Measurements from ENCODE around the gene CDH26.

Gene CDH26

DNA sequence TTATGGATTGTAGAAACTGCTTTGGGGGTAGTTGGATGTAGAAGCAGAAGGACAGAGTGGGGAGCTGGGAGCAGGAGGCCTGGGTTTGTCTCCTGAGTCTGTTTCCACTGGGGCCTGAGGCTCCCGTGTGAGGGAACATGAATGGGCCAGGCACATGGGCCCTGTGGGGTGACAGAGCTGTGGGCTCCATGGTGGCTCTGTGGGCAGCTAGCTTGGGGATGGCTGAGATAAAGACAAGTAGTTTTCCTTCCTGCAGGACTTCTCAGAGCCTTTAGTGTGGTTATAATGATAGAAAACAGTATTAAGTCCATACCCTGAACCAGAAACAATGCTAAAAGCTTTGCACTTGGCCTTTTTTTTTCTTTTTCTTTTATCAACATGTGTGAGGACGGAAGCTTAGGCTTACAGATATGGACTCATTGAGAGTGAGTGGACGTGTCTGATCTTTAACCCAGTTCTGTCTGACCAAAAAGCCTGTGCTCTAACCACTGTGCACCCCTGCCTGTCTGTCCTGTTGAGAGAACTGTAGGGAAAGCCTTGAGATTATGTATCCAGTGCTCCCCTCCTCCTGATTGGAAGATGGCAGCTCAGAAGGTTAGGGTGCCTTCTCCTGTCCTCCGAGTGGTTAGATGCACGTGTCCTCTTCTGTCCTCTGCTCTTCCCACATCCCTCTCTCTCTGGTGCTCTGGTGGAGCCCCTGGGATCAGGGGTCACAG lies 98.3 kb downstream of the CDH26 start:
- no peak overlapping the region for H3K4me3 ChIP-seq (ENCODE audit: low read length)
- DNase-seq (ENCODE audit: low read depth) = no peak
- TF ChIP-seq, protein P1, sequence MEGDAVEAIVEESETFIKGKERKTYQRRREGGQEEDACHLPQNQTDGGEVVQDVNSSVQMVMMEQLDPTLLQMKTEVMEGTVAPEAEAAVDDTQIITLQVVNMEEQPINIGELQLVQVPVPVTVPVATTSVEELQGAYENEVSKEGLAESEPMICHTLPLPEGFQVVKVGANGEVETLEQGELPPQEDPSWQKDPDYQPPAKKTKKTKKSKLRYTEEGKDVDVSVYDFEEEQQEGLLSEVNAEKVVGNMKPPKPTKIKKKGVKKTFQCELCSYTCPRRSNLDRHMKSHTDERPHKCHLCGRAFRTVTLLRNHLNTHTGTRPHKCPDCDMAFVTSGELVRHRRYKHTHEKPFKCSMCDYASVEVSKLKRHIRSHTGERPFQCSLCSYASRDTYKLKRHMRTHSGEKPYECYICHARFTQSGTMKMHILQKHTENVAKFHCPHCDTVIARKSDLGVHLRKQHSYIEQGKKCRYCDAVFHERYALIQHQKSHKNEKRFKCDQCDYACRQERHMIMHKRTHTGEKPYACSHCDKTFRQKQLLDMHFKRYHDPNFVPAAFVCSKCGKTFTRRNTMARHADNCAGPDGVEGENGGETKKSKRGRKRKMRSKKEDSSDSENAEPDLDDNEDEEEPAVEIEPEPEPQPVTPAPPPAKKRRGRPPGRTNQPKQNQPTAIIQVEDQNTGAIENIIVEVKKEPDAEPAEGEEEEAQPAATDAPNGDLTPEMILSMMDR (conservative IDR thresholded peaks at IDR 0.05; ENCODE audit: low read length) = no peak

DNA sequence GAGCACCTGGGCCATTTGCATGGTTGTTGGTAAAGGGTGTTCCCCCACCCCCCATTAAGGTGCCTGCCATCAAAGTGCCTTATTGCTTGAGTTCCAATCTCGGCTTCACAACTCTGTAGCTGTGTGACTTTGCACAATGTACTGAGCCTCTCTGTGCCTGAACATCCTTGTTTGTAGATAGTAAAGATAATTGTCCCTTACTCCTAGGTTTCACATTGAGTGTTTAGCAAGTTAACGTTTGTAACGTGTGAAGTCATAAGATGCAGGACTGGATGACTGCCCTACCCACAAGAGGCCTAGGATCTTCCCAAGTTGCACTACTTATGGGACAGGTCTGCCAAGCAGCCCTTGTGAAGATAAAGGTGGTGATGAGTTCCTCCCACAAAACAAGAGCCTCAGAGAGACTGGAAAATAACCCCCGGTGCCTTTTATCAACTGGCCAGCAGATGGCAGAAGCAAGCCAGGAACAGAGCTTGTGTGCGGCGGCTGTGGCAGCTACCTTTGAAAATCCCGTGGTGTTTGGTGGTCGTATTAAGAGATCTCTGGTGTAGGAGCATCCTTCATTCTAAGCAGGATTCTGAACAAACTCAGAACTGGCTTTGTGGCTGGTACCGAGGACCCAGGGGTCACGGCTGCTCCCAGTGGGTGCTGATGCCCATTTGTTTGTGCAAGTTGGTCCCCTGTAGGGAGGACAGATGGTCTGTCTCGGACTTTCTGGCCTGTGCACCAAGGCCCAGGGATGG lies 99.1 kb downstream of the CDH26 start:
- DNase-seq (ENCODE audit: low read depth) = peak; percentile 61
- TF ChIP-seq, protein P1 (conservative IDR thresholded peaks at IDR 0.05; ENCODE audit: low read length) = peak; percentile 88
- no peak overlapping the region for H3K4me3 ChIP-seq (ENCODE audit: low read length)

DNA sequence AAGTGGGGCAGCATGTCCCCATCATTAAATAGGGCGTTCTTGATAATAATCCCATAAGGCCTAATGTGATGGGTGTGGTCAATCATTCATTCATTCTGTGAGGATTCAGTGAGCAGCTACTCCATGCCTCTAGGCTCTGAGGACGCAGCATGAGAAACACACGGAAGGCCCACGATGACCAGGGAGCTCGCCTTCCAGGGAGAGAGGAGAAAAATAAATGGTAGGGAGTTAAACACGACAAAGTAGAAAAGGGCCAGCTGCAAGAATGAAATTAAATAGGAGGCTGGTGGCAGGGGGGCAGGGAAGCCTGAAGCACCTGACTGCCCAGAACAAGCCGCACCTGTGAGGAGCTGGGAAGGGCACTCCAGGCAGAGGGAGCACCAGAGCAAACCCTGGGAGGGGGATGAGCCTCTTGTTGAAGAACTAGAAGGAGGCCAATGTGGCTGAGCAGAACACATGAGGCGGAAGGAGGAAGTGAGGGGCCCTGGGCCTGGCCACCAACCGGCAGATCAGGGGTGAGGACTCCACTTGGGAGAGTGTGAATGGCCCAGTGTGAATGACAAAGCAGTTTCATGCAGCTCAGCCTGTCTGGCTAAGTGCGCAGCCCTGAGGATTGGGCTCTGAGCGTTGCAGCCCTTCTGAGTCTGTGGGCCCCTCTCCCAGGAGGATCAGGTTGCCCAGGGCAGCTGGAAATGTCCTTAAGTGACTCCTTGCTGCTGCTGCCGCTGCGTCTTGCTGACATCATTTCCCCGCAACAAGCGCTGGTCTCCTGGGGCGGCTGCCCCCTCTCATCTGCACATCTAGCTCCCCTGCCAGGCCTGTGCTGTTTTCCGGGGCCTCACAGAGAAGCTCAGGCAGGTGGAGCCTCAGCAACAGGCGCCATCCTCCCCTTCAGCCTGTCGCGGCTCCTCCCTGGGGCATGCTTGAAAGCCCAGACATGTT lies 99.9 kb downstream of the CDH26 start:
- DNase-seq (ENCODE audit: low read depth) = peak; percentile 9
- TF ChIP-seq, protein P1 (conservative IDR thresholded peaks at IDR 0.05; ENCODE audit: low read length) = no peak
- H3K4me3 ChIP-seq (ENCODE audit: low read length) = no peak overlapping the region

DNA sequence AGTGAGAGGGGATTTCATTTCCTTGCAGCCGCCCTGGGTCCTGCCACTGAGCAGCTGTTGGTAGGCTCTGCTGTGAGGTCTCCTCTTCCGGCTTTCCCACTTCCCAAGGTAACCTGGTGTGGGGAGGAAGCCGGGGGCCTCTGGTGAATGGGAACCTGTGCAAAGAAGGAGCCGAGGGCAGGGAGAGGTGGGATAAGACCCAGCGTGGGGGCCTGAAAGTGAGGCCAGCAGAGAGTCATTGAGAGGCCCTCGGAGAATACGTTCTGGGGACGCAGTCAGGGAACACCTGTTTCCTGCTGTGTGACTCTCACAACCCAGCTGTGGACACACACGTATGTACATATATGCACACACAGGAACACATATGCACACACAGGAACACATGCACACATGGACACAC lies 100.7 kb downstream of the CDH26 start:
- DNase-seq (ENCODE audit: low read depth) = no peak
- no peak overlapping the region for H3K4me3 ChIP-seq (ENCODE audit: low read length)
- TF ChIP-seq, protein P1 (conservative IDR thresholded peaks at IDR 0.05; ENCODE audit: low read length) = no peak

DNA sequence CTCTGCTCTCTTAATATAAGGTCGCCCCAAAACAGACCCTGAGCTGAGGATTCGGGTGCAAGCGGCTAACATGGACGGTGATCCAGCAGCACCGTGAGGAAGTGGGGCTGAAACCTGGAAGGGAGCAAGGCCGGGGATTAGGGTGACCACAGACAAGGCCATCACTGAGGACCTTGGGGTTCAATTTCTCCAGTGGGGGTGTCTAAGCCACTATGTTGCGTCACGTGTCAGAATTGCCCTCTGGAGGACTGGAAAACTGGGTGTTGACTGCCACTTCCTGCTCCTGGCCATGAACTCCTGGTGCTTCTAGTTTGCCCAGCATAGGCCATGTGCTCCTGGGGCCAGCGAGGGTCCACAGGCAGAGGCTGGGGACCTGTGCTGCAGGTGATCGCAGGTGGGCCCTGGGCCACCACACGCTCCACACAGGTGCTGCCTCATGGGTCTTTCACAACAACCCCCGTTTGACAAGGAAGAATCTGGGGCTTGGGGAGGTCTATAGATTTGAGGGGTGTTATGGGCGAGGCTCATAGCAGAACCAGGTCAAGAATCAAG lies 101.9 kb downstream of the CDH26 start:
- no peak for DNase-seq (ENCODE audit: low read depth)
- TF ChIP-seq, protein P1 (conservative IDR thresholded peaks at IDR 0.05; ENCODE audit: low read length) = no peak
- H3K4me3 ChIP-seq (ENCODE audit: low read length) = no peak overlapping the region

DNA sequence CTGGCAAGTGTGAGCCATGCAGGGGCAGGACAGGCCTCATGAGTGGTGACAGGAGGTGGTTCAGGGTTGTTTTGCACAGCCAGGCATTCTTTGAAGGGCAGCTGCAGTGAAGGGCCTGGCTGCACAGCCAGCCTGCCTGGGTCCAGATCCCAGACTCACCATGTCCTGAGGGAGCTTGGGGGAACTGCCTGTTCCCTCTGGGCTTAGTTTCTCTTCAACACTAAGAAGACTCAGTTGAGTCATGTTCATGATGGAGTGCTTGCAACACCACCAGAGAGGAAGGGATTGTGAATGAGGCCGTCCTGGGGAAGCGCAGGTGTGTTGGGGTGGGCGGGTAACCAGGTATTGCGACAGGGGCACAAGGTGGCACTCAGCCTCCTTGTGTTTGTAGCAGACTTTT lies 102.4 kb downstream of the CDH26 start:
- no peak for DNase-seq (ENCODE audit: low read depth)
- no peak overlapping the region for H3K4me3 ChIP-seq (ENCODE audit: low read length)
- TF ChIP-seq, protein P1 (conservative IDR thresholded peaks at IDR 0.05; ENCODE audit: low read length) = no peak
